ENCODE data around the gene RNF133. TPM values are rescaled to one million over a fixed set of nuclear protein-coding genes. Genes with fewer than 3 reads are reported as not detected.

Gene RNF133
- total and polyA plus RNA-seq, 9 of the 15 experiments (the other 6 are each of a cell fraction or from before 2014, with no cell fraction given) = not detected

DNA sequence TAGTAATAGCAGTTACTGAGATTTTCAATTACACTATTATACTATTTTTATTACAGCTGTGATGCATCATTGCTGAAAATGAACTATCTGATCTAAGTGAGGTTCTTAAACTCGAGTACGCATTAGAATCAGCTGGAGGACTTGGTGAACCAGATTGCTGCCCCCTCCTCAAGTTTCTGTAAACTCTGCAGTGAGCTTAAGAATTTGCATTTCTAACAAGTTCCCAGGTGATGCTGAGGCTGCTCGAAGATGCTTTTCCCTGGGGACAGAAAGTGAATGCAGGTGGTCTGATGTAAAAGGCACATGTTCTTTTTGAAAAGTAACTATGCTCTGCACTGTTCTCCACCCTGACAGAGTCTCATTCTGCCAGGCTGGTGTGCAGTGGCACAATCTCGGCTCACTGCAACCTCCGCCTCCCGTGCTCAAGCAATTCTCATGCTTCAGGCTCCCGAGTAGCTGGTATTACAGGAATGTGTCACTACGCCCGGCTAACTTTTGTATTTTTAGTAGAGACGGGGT lies 12.5 kb downstream of the RNF133 start:
- TF ChIP-seq, protein P1, sequence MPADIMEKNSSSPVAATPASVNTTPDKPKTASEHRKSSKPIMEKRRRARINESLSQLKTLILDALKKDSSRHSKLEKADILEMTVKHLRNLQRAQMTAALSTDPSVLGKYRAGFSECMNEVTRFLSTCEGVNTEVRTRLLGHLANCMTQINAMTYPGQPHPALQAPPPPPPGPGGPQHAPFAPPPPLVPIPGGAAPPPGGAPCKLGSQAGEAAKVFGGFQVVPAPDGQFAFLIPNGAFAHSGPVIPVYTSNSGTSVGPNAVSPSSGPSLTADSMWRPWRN (IDR thresholded peaks at IDR 0.05; ENCODE audit: low read depth) = no peak
- TF ChIP-seq, protein P2, sequence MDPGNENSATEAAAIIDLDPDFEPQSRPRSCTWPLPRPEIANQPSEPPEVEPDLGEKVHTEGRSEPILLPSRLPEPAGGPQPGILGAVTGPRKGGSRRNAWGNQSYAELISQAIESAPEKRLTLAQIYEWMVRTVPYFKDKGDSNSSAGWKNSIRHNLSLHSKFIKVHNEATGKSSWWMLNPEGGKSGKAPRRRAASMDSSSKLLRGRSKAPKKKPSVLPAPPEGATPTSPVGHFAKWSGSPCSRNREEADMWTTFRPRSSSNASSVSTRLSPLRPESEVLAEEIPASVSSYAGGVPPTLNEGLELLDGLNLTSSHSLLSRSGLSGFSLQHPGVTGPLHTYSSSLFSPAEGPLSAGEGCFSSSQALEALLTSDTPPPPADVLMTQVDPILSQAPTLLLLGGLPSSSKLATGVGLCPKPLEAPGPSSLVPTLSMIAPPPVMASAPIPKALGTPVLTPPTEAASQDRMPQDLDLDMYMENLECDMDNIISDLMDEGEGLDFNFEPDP (CRISPR knock-in tag; IDR thresholded peaks at IDR 0.05) = no peak
- no peak for TF ChIP-seq NFE2 (IDR thresholded peaks at IDR 0.05; ENCODE audit: low read depth)
- TF ChIP-seq, protein P3, sequence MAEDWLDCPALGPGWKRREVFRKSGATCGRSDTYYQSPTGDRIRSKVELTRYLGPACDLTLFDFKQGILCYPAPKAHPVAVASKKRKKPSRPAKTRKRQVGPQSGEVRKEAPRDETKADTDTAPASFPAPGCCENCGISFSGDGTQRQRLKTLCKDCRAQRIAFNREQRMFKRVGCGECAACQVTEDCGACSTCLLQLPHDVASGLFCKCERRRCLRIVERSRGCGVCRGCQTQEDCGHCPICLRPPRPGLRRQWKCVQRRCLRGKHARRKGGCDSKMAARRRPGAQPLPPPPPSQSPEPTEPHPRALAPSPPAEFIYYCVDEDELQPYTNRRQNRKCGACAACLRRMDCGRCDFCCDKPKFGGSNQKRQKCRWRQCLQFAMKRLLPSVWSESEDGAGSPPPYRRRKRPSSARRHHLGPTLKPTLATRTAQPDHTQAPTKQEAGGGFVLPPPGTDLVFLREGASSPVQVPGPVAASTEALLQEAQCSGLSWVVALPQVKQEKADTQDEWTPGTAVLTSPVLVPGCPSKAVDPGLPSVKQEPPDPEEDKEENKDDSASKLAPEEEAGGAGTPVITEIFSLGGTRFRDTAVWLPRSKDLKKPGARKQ (CRISPR knock-in tag; IDR thresholded peaks at IDR 0.05) = no peak
- Histone ChIP-seq H2AFZ (ENCODE audit: low read depth, low read length) (no peak overlapping the region), H3K27me3 (ENCODE audit: control insufficient read depth in 2 of 2, insufficient read depth in 2 of 2, low read length in 2 of 2) (no peaks in the 10 kb centered on the region), H4K20me1 (replicated peaks; ENCODE audit: control insufficient read depth, insufficient read depth, low read length) (no peaks in the 10 kb centered on the region), H3K9me3 (replicated peaks; ENCODE audit: control insufficient read depth, insufficient read depth, low read depth, low read length) (no peaks in the 10 kb centered on the region), H3K4me2 (ENCODE audit: insufficient read depth, low read length) (no peak overlapping the region), H3K4me3 (no peak overlapping the region), H3K9me1 (ENCODE audit: control insufficient read depth, insufficient read depth, low read length) (no peaks in the 10 kb centered on the region), H3K4me1 (replicated peaks in 1 of 2; ENCODE audit: control insufficient read depth in 2 of 2, insufficient read depth in 2 of 2, low read length in 2 of 2) (no peaks in the 10 kb centered on the region), H3K27ac (ENCODE audit: extremely low read depth, low read depth, low read length) (no peak overlapping the region), H3K9ac (ENCODE audit: insufficient read depth in 1 of 2, low read depth in 2 of 2, low read length in 2 of 2) (no peak overlapping the region), H3K36me3 (ENCODE audit: control insufficient read depth, insufficient read depth, low read length) (no peaks in the 10 kb centered on the region), H3K79me2 (ENCODE audit: control insufficient read depth, insufficient read depth, low read length) (no peaks in the 10 kb centered on the region)
- ATAC-seq = no peak
- no peak for DNase-seq (ENCODE audit: extremely low read depth in 1 of 4, low spot score in 3 of 4)
- POLR2A ChIA-PET = no interaction called here
- no TSS peak for BruUV-seq (replicated peaks)
- CTCF ChIA-PET (ENCODE audit: low intra/inter-chr PET ratio) = no interaction called here
- WGBS (ENCODE audit: insufficient coverage, low coverage, missing lambda C conversion rate) = under 1% methylated on average over 10 of the region's 10 CpGs
- in situ Hi-C loops (cut with MboI) (no loop called here), intact Hi-C loops (cut with micrococcal nuclease) (no loop called here)
- FAIRE-seq = no peak

Measured in K562 (cell line).